Type B pancreatic cell (in vitro differentiated cells): ENCODE data around the gene SNAI3. TPM values are rescaled to one million over a fixed set of nuclear protein-coding genes. Genes with fewer than 3 reads are reported as not detected.

Experiments used
- DNase-seq: peaks from one replicate; pipeline ENCODE4 v3.0.0; 2021; ENCODE audit warnings: mixed read lengths; ENCODE audit not compliant: unreplicated experiment; ENCODE audit errors: extremely low spot score
- H3K27ac Mint-ChIP-seq: 2 replicates; pipeline ENCODE4 v1.8.0; 2021; ENCODE audit warnings: mild to moderate bottlenecking, mixed read lengths
- H3K27me3 Mint-ChIP-seq: 2 replicates; pipeline ENCODE4 v1.8.0; 2021; ENCODE audit warnings: mixed read lengths
- H3K36me3 Mint-ChIP-seq: 2 replicates; pipeline ENCODE4 v1.8.0; 2021; ENCODE audit warnings: mixed read lengths
- H3K4me1 Mint-ChIP-seq: one replicate; pipeline ENCODE4 v1.8.0; 2021; ENCODE audit warnings: mixed read lengths; ENCODE audit not compliant: unreplicated experiment
- H3K4me3 Mint-ChIP-seq: 2 replicates; pipeline ENCODE4 v1.8.0; 2021; ENCODE audit warnings: mild to moderate bottlenecking, mixed read lengths
- H3K9me3 Mint-ChIP-seq: 2 replicates; pipeline ENCODE4 v1.8.0; 2021; ENCODE audit warnings: mixed read lengths
- CTCF ChIP-seq: fragments of 200-600 bp; sonication (generic); conservative IDR thresholded peaks from 2 replicates; pipeline ENCODE4 v1.5.0; 2021; ENCODE audit warnings: antibody characterized with exemption, mild to moderate bottlenecking
- total RNA-seq: library from RNA; stranded (reverse); gene quantifications from 2 replicates; pipeline ENCODE4 v1.2.1, GENCODE V29; 2021; ENCODE audit warnings: low replicate concordance

The SNAI3 gene
- total RNA-seq, 1 donor from 2014 or later = 0.68 TPM

- DNase-seq = no peak
- TF ChIP-seq CTCF = no peak
These were observed 14.6 kb upstream of the SNAI3 start for GRCh38 chr16:88700636-88701482.

GRCh38 chr16:88700322-88700635 is 14.0 kb upstream of the SNAI3 start:
- Mint-ChIP-seq H3K4me1 (peaks cover 7% of the 10 kb centered on the region), H3K27ac (no peak overlapping the region), H3K4me3 (no peak overlapping the region), H3K9me3 (no peaks in the 10 kb centered on the region), H3K27me3 (no peaks in the 10 kb centered on the region), H3K36me3 (no peaks in the 10 kb centered on the region)
- TF ChIP-seq CTCF = no peak
- DNase-seq = no peak

More at GRCh38 chr16:88700636-88701482, 14.6 kb upstream of the SNAI3 start:
- Mint-ChIP-seq H3K4me3 (no peak overlapping the region), H3K4me1 (peaks cover 8% of the 10 kb centered on the region), H3K36me3 (no peaks in the 10 kb centered on the region), H3K27me3 (no peaks in the 10 kb centered on the region), H3K9me3 (no peaks in the 10 kb centered on the region), H3K27ac (no peak overlapping the region)

GRCh38 chr16:88699180-88699579 is 12.9 kb upstream of the SNAI3 start:
- H3K27ac Mint-ChIP-seq = no peak overlapping the region
- no peaks in the 10 kb centered on the region for H3K36me3 Mint-ChIP-seq

GRCh38 chr16:88698646-88699045 is 12.3 kb upstream of the SNAI3 start:
- TF ChIP-seq CTCF = no peak
- Mint-ChIP-seq H3K27me3 (no peaks in the 10 kb centered on the region), H3K9me3 (no peaks in the 10 kb centered on the region), H3K4me1 (no peaks in the 10 kb centered on the region), H3K36me3 (no peaks in the 10 kb centered on the region), H3K4me3 (no peak overlapping the region), H3K27ac (no peak overlapping the region)
- DNase-seq = no peak

More at GRCh38 chr16:88699180-88699579, 12.9 kb upstream of the SNAI3 start:
- Mint-ChIP-seq H3K4me3 (no peak overlapping the region), H3K27me3 (no peaks in the 10 kb centered on the region), H3K4me1 (peaks cover 4% of the 10 kb centered on the region), H3K9me3 (no peaks in the 10 kb centered on the region)
- DNase-seq = no peak
- TF ChIP-seq CTCF = no peak

GRCh38 chr16:88697831-88698615 is 11.7 kb upstream of the SNAI3 start:
- no peak overlapping the region for H3K27ac Mint-ChIP-seq
- no peaks in the 10 kb centered on the region for H3K27me3 Mint-ChIP-seq
- H3K36me3 Mint-ChIP-seq = no peaks in the 10 kb centered on the region
- no peak for DNase-seq
- H3K9me3 Mint-ChIP-seq = no peaks in the 10 kb centered on the region
- no peak overlapping the region for H3K4me3 Mint-ChIP-seq
- H3K4me1 Mint-ChIP-seq = no peaks in the 10 kb centered on the region
- TF ChIP-seq CTCF = peak; percentile 42
